Measurements from ENCODE around the gene FNBP1.

DNA sequence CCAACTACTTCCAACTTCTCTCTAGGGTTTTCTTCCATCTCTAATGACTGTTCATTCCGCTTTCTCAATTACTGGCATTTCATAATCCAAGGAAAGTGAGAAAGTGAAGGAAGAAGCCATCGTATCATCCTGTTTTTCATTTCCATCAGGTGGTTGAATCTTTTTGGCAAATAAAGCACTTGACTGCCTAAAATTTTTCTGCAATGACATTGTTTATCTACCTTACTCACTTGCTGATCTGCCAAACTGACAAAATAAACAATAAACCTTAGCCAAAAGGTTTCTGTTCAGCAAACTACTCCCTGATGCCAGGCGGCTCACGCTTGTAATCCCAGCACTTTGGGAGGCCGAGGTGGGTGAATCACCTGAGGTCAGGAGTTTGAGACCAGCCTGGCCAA, 18.4 kb downstream of the FNBP1 start:
- TF ChIP-seq CTCF (IDR thresholded peaks at IDR 0.05; ENCODE audit: poor library complexity) (no peak), EZH2 (IDR thresholded peaks at IDR 0.05; ENCODE audit: borderline replicate concordance) (no peak), EZH2phosphoT487 (IDR thresholded peaks at IDR 0.05; ENCODE audit: low read depth, severe bottlenecking, unreplicated experiment) (no peak)

Data from hepatocyte (in vitro differentiated cells).